Measurements from ENCODE around the gene HOATZ.

DNA sequence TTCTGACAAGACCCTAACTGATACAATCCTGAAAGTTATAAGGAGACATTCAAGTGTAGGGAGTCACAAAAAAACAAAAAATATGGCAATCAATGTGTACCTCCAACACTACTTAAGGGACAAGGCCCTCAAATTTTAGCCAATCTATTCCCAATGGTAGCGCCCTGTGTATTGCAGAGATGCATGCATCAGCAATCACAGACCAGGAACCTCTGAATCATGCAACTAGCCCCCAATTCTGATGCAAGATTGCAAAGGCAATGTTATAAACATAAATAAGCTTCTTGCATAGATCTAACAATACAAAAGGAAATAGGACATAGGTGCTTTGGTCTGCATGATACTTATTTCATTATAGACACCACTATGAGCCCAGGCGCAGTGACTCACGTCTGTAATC lies 58.0 kb downstream of the HOATZ start:
- no peak for TF ChIP-seq EZH2 (IDR thresholded peaks at IDR 0.05; ENCODE audit: borderline replicate concordance, low read length)
- TF ChIP-seq, protein P1, sequence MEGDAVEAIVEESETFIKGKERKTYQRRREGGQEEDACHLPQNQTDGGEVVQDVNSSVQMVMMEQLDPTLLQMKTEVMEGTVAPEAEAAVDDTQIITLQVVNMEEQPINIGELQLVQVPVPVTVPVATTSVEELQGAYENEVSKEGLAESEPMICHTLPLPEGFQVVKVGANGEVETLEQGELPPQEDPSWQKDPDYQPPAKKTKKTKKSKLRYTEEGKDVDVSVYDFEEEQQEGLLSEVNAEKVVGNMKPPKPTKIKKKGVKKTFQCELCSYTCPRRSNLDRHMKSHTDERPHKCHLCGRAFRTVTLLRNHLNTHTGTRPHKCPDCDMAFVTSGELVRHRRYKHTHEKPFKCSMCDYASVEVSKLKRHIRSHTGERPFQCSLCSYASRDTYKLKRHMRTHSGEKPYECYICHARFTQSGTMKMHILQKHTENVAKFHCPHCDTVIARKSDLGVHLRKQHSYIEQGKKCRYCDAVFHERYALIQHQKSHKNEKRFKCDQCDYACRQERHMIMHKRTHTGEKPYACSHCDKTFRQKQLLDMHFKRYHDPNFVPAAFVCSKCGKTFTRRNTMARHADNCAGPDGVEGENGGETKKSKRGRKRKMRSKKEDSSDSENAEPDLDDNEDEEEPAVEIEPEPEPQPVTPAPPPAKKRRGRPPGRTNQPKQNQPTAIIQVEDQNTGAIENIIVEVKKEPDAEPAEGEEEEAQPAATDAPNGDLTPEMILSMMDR (IDR thresholded peaks at IDR 0.05; ENCODE audit: low read length) = no peak
